ENCODE measurements around the gene SEC62. TPM values are rescaled to one million over a fixed set of nuclear protein-coding genes. Genes with fewer than 3 reads are reported as not detected.

SEC62 gene
- total and polyA plus RNA-seq, 2 experiments from 2014 or later = 23.6 to 306 TPM

DNA sequence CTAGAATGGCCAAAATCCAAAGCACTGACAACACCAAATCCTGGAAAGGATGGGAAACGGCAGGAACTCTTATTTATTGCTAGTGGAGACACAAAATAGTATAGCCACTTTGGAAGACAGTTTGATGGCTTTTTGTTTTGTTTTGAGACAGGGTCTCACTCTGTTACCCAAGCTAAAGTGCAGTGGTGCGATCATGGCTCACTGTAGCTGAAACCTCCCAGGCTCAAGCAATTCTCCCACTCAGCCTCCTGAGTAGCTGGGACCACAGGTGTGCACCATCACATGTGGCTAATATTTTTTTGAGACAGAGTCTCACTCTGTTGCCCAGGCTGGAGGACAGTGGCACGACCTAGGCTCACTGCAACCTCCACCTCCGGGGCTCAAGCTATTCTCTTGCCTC is 43.9 kb downstream of the SEC62 start:
- H3K9me2 ChIP-seq (ENCODE audit: insufficient read depth) = no peaks in the 10 kb centered on the region
- no peak overlapping the region for H3K4me3 Mint-ChIP-seq
- no peaks in the 10 kb centered on the region for H3F3A ChIP-seq (replicated peaks; ENCODE audit: low read depth)
- peaks cover 2% of the 10 kb centered on the region for H3K27me3 Mint-ChIP-seq (ENCODE audit: insufficient read depth, low read depth, poor library complexity)
- H3K4me1 Mint-ChIP-seq = peaks cover 3% of the 10 kb centered on the region; the same call in 2 of the 3 replicates
- no peaks in the 10 kb centered on the region for H3K27me3 ChIP-seq (ENCODE audit: insufficient read depth)
- H3K27ac ChIP-seq (ENCODE audit: low read depth) = no peak overlapping the region
- DNase-seq (ENCODE audit: low spot score) = no peak
- no peak overlapping the region for H3K27ac Mint-ChIP-seq
- TF ChIP-seq, protein P1, sequence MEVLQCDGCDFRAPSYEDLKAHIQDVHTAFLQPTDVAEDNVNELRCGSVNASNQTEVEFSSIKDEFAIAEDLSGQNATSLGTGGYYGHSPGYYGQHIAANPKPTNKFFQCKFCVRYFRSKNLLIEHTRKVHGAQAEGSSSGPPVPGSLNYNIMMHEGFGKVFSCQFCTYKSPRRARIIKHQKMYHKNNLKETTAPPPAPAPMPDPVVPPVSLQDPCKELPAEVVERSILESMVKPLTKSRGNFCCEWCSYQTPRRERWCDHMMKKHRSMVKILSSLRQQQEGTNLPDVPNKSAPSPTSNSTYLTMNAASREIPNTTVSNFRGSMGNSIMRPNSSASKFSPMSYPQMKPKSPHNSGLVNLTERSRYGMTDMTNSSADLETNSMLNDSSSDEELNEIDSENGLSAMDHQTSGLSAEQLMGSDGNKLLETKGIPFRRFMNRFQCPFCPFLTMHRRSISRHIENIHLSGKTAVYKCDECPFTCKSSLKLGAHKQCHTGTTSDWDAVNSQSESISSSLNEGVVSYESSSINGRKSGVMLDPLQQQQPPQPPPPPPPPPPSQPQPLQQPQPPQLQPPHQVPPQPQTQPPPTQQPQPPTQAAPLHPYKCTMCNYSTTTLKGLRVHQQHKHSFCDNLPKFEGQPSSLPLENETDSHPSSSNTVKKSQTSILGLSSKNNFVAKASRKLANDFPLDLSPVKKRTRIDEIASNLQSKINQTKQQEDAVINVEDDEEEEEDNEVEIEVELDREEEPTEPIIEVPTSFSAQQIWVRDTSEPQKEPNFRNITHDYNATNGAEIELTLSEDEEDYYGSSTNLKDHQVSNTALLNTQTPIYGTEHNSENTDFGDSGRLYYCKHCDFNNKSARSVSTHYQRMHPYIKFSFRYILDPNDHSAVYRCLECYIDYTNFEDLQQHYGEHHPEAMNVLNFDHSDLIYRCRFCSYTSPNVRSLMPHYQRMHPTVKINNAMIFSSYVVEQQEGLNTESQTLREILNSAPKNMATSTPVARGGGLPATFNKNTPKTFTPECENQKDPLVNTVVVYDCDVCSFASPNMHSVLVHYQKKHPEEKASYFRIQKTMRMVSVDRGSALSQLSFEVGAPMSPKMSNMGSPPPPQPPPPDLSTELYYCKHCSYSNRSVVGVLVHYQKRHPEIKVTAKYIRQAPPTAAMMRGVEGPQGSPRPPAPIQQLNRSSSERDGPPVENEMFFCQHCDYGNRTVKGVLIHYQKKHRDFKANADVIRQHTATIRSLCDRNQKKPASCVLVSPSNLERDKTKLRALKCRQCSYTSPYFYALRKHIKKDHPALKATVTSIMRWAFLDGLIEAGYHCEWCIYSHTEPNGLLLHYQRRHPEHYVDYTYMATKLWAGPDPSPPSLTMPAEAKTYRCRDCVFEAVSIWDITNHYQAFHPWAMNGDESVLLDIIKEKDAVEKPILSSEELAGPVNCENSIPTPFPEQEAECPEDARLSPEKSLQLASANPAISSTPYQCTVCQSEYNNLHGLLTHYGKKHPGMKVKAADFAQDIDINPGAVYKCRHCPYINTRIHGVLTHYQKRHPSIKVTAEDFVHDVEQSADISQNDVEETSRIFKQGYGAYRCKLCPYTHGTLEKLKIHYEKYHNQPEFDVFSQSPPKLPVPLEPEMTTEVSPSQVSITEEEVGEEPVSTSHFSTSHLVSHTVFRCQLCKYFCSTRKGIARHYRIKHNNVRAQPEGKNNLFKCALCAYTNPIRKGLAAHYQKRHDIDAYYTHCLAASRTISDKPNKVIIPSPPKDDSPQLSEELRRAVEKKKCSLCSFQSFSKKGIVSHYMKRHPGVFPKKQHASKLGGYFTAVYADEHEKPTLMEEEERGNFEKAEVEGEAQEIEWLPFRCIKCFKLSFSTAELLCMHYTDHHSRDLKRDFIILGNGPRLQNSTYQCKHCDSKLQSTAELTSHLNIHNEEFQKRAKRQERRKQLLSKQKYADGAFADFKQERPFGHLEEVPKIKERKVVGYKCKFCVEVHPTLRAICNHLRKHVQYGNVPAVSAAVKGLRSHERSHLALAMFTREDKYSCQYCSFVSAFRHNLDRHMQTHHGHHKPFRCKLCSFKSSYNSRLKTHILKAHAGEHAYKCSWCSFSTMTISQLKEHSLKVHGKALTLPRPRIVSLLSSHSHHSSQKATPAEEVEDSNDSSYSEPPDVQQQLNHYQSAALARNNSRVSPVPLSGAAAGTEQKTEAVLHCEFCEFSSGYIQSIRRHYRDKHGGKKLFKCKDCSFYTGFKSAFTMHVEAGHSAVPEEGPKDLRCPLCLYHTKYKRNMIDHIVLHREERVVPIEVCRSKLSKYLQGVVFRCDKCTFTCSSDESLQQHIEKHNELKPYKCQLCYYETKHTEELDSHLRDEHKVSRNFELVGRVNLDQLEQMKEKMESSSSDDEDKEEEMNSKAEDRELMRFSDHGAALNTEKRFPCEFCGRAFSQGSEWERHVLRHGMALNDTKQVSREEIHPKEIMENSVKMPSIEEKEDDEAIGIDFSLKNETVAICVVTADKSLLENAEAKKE (CRISPR knock-in tag; IDR thresholded peaks at IDR 0.05) = no peak
- no peak for TF ChIP-seq ZNF114 (CRISPR knock-in tag; IDR thresholded peaks at IDR 0.05)
- no peak for TF ChIP-seq NANOG (IDR thresholded peaks at IDR 0.05; ENCODE audit: borderline replicate concordance)
- TF ChIP-seq JUNB (IDR thresholded peaks at IDR 0.05; ENCODE audit: unreplicated experiment) = no peak
- no peak for TF ChIP-seq EZH2 (IDR thresholded peaks at IDR 0.05; ENCODE audit: low read depth, unreplicated experiment)
- no peak for TF ChIP-seq EZH2phosphoT487 (IDR thresholded peaks at IDR 0.05; ENCODE audit: unreplicated experiment)
- no peak for TF ChIP-seq ZNF331 (CRISPR knock-in tag; IDR thresholded peaks at IDR 0.05; ENCODE audit: low read depth)
- TF ChIP-seq STAT1 (IDR thresholded peaks at IDR 0.05; ENCODE audit: unreplicated experiment) = no peak
- TF ChIP-seq, protein P2, sequence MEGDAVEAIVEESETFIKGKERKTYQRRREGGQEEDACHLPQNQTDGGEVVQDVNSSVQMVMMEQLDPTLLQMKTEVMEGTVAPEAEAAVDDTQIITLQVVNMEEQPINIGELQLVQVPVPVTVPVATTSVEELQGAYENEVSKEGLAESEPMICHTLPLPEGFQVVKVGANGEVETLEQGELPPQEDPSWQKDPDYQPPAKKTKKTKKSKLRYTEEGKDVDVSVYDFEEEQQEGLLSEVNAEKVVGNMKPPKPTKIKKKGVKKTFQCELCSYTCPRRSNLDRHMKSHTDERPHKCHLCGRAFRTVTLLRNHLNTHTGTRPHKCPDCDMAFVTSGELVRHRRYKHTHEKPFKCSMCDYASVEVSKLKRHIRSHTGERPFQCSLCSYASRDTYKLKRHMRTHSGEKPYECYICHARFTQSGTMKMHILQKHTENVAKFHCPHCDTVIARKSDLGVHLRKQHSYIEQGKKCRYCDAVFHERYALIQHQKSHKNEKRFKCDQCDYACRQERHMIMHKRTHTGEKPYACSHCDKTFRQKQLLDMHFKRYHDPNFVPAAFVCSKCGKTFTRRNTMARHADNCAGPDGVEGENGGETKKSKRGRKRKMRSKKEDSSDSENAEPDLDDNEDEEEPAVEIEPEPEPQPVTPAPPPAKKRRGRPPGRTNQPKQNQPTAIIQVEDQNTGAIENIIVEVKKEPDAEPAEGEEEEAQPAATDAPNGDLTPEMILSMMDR (conservative IDR thresholded peaks at IDR 0.05; ENCODE audit: low read depth in 2 of 2) = no peak
- TF ChIP-seq, protein P3, sequence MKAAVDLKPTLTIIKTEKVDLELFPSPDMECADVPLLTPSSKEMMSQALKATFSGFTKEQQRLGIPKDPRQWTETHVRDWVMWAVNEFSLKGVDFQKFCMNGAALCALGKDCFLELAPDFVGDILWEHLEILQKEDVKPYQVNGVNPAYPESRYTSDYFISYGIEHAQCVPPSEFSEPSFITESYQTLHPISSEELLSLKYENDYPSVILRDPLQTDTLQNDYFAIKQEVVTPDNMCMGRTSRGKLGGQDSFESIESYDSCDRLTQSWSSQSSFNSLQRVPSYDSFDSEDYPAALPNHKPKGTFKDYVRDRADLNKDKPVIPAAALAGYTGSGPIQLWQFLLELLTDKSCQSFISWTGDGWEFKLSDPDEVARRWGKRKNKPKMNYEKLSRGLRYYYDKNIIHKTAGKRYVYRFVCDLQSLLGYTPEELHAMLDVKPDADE (IDR thresholded peaks at IDR 0.05) = no peak
- no peak for ATAC-seq
- no peak overlapping the region for H2AFZ ChIP-seq
- no peak overlapping the region for H3K4me3 ChIP-seq
- no peaks in the 10 kb centered on the region for H3K4me1 ChIP-seq (ENCODE audit: insufficient read depth)
- H3K36me3 ChIP-seq (ENCODE audit: insufficient read depth) = no peaks in the 10 kb centered on the region
- H3K9me3 Mint-ChIP-seq = no peaks in the 10 kb centered on the region
- no peak overlapping the region for H3K4me2 ChIP-seq
- no peaks in the 10 kb centered on the region for H3K36me3 Mint-ChIP-seq (ENCODE audit: low read depth)
- no peaks in the 10 kb centered on the region for H3K79me2 ChIP-seq (replicated peaks; ENCODE audit: insufficient read depth)
- no peaks in the 10 kb centered on the region for H4K20me1 ChIP-seq (replicated peaks; ENCODE audit: insufficient read depth)

Measured in GM23338 (cell line).